HG03103 (cell line): ENCODE data around the gene LIPM.
"Not testable (repeated sequence)": the region's sequence is repeated elsewhere in the genome, so short reads cannot be mapped to it uniquely, and the experiment has no call there.

Source experiments
- ATAC-seq: cut with Tn5 transposase; IDR thresholded peaks from one replicate; pipeline ENCODE4 v1.9.1; 2021; ENCODE audit warnings: low read depth; ENCODE audit not compliant: unreplicated experiment

Gene LIPM

DNA sequence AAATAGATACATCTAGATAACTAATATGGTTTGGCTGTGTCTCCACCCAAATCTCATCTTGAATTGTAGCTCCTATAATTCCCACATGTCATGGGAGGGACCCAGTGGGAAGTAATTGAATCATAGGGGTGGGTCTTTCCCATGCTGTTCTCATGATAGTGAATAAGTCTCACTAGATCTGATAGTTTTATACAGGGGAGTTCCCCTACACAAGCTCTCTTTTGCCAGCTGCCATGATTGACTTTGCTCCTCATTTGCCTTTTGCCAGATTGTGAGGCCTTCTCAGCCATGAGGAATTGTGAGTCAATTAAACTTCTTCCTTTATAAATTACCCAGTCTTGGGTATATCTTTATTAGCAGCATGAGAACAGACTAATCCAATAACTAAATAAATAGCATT is 35.1 kb downstream of the LIPM start:
- ATAC-seq = not testable (repeated sequence)

DNA sequence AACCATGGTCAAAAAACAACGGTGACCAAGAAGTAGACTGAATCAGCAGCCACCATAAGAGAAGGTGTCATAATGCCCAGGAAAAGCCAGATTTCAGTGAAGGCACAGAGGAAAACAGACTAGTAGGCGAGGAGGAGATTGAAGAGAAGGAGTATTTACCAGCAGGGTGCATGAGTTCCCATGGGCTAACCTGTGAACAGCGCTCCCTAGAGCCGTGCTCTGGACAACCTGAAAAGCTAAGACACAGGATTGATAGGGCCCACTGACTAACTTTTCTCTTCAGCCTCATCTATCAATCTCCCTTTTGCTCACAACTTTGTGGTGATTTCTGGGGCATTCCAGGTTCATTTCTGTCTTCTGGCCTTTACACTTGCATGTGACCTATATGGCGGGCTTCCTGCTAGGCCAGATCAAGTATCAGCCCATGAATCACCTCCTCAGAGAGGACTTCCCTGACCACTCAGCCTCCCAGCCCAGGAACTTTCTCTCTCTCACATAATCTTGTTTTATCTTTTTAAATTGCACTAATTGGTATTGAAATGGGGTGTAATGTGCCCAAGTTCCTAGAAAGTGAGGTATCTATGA is 36.3 kb downstream of the LIPM start:
- no peak for ATAC-seq

DNA sequence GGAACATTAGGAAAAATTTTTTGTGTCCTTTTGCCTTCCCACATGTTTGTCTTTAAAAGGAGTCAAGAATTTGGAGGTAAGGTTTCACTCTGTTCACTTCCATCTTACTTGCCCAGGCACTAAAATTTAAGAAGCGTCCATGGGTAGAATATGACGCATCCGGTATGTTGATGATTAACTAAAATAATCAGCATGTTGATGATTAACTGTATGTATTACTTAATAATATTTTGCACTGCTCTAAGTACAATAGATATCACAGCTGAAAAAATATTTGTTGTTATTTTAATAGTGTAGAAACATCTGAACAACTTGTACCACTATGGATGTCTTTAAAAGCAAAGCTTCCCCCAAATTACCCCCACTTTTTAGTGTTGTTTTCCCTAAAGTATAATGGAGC is 37.6 kb downstream of the LIPM start:
- no peak for ATAC-seq

DNA sequence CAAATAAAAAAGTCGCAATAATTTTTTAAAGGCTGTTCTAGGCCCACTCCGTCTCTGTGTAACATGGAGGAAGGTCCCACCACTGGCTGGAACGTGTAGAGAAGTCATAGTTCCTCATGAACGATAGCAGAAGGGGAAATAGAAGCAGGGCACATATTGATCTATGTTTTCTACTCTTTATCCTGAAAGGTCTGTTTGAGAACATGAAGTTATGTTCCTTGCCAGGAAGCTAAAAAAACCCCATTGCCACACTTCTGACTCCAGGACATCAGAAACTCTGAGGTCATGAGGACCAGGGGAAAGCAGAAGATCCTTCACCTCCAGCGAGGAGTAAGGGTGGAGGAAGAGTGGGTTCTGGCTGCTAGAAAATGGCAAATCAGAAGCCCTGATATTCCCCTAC is 38.4 kb downstream of the LIPM start:
- no peak for ATAC-seq

DNA sequence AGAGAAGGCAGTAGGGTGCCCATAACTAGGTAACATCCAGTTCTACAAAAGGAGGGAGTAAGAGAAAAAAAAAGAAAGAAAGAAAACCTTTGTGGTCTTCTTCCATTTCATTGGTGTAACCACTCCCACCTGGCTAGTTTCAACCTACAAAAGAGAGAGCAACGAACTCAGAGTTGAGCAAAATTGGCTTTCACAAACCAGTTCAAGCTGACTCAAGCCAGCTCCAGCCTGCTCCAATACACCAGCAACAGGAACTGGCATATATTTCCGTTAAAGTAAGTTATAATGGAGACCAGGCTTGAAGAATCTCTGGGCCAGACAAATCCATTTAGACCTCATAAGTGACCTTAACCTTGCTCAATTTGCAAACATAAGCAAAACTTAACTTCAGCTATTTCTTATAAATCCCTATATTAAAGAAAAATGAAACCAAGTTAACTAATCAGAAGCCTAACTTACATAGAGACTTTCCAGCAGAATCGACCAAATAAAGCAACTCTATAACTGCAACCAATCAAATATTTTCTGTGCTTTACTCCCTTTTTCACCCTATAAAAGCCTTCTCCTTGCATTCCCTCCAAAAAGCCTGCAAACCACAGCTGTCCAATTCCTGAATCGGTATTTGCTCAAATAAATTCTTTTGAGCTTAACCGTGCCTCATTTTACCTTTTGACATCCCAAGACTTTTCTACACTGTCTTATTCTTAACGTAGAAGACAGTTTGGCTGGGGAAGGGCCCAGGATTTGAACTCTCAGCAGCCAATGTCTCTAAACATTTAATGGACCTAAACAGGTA is 39.0 kb downstream of the LIPM start:
- ATAC-seq = no peak

DNA sequence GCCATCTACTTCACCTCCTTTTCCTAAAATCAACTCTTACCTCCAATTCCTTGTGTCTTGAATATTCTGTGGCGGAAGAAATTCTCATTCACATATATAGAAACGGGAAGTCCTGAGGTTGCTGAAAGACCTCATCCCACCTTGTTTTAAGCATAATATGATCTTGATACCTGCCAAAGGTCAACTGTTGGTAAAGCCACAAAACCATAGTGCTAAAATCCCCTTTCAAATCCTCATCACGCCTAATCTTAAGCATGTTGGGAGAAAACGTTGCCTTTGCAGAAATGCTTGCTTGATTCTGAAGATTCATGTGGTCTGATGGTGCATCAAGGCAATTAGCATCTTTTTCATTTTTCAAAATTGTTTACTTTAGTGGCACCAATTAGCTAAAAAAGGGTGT is 40.6 kb downstream of the LIPM start:
- no peak for ATAC-seq

DNA sequence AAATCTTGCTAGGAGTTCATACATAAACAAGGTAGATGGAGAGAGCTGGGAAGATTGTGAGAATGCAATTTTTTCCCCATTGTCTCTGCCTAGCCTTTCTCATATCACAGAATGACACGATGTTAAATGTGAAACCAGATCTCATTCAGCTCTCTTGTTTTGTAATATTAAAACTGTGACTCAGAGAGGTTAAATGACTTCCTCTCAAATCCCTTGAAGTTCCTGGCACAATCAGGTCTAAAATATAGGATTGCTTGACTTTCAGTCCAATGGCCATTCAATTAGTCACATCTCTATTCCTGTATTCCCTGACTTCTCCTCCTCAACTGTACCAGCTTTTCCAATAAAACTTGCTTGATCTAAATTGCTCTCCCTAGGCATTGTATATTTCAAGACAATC is 46.0 kb downstream of the LIPM start:
- ATAC-seq = no peak

DNA sequence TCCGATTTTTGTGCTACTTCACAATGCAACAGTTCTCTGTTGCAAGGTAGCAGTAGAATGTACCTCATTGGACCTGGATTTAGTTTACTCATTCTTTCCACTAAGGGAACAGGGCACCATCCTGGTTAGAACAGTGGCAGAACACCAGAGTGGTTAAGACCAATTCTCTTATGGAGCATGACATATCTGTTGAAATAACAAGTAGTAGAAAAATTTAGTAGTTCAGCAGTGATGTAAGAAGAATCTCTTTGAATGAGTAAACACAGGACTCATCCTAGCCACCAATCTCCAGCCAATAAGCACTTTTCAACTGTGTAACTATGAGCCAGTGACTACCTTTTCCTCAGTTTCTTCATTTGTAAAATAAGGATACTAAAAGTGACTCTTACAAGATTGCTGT is 46.7 kb downstream of the LIPM start:
- no peak for ATAC-seq

DNA sequence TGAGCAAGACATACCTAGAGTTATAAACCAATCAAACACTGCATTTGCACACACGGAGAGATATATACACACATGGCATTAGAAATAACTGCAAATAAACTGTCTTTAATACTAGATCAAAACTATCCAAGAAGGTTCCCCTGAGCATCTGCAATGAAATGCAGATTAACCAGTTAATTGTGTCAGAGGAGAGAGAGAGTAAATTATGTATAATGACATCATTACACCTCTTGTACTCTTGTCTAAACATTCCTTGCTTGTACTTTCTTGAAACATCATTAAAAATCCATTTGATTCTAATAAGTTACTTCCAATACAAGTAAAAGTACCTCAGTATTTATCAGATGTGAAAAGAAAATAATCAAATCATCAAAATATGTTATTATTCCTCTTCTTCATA is 48.2 kb downstream of the LIPM start:
- no peak for ATAC-seq

DNA sequence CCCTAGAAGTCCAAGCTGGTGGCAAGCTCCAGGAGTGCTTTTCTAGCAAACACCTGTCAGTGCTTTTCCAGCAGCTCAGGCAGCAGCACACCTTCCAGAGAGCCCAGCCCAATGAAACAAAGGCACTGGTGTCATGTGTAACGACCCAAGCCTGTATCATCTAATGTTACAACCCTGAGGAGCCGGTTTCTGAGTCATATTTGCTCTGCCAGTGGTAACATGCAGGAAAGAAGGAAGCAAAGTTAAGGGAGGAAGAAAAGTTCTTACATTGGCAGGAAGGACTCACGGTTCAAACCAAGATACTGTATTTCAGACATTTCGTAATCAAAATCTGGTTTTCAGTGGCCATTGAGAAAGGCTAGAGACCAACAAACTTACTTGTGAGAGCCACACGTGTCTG is 49.2 kb downstream of the LIPM start, which contains the start of gene ANKRD22:
ANKRD22 (minus strand) TSS at position 139 of the 400 bp plus-strand sequence. CDS start 237 bp downstream, outside the sequence.
- ATAC-seq = no peak

DNA sequence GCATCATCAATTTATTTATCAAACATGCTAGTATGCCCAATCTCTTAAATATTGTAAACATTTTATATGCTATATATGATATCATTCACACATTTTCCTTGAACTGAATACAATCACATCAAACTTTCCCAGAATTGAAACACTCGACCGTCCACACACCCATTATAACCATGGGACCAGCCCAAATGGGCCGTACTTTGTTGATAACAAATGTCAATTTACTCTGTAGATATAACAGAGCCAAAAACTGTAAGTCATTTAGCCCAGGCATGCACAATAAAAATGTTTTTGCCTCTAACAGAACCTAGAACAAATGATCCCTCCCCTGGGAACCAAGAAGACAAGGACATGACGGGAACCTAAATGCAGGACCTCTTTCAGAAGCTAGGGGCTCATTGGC is 49.8 kb downstream of the LIPM start:
- ATAC-seq = no peak

DNA sequence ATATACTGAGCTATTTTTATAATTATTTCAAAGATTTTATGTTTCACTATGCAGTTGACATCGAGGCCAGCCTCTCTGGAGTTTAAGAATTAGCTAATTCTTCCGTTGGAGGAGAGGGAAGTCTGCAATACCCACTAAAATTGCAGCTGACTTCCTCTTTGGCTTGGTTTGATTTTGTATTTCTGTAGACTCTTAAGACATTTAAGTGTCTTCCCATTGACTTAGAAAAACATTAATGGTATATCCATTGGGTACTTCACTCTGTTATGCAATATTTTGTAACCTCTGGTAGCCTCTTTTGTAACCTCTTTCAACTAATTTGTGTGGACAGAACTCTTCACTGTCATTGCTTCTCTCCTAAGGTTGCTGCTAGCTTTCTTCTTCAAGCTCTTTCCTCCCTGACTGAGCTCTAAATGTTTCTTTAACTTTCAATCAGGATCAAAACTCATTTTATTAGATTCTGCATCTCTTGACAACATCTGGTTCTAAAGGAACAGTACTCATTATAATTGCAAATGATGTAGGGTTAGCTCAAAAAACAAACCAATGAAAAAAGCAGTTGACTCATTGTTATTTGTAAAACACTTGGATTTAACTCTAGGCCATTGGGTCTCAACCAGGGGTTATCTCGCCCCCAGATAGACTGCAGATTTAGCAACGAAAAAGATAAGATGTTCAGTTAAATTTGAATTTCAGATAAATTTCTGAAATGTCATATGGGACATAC is 50.8 kb downstream of the LIPM start:
- ATAC-seq = no peak

DNA sequence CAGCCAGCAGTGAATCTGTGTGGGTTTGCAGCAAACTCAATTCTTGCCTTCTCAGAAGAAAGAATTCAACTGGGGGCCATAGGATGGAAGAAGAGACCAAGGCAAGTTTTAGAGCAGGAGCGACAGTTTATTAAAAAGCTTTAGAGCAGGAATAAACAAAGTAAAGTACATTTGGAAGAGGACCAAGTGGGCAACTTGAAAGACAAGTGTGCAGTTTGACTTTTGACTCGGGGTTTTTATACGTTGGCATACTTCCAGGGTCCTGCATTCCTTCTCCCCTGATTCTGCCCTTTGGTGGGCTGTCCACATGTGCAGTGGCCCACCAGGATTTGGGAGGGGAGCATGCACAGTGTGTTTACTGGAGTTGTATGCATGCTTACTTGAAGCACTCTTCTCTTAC is 52.2 kb downstream of the LIPM start:
- no peak for ATAC-seq

DNA sequence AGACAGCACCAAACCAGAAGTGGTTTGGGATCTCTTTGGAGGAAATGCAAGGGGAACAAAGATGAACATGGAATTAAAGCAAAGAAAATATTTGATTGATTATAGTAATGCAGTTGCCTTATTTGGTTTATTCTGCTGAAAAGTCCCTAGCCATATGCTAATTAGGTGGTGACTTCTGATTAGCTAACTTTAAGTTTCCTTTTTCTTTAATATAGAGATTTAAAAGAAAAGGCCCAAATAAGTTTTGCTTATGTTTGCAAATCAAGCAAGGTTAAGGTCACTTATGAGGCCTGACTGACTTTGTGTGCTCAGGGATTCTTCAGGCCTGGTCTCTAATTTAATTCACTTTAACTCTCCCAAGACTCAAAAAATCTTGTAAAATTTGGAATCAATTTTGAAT is 55.3 kb downstream of the LIPM start:
- no peak for ATAC-seq

DNA sequence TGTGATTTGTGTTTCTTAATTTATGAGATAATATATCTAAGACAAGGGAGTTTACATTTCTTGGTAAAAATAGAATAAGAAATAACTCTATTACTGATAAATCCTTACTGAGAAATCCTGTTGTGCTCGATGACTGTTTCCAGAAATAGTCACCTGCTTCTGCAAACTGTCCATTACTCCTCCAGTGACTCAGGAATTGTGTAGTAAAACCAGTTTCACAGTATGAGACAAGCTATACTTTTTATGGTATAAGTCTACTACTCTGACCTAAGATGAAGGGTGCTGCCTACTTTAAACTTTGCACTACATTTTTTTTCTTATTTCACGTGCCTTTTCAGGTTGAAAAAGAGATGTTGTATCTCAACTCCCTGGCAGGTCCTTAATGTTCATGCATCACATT is 56.0 kb downstream of the LIPM start:
- no peak for ATAC-seq

DNA sequence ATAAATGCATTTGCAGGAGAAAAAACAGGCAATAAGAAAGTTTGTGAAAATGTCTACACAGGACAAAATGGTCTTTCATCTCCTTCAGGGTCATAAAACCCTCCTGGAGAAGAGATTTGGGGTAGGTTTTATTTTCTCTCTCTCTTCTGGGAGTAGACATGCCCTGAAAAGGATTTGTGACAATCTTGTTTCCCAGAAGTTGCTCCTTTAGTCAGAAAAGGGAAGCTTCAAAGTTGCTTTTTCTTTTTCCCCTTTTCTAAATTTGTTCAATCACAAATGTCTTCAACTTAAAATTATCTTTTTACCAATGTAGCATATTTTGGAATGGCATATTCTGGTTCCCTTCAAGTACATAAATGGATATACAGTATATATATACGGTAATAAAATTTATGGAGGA is 58.5 kb downstream of the LIPM start:
- ATAC-seq = no peak

DNA sequence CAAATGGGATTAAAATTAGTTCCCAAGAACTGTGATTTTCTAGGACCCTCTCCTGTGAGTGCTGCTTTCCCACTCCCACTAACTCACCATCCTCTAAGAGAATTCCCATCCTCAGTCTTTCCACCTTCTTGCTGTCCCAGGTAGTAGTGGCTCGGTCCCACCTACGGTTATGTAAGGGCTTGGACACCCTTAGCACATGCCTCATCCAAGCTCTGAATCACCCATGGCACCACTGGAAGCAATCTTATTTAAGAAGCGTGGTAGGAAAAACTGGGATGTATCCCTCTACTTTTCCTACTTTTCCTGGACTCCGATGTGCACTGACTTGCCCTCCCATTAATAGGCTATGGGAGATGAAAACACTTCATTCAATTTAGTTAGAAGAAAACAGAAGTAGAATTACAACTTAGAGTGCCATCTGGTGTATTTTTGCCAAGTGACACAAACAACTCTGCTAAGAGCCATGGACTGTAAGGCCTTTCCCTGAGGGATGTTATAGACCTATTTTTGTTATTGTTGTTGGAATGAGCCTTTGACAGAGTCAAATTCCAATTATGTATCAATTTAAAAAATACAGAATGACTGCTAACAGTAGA is 62.8 kb downstream of the LIPM start:
- no peak for ATAC-seq

DNA sequence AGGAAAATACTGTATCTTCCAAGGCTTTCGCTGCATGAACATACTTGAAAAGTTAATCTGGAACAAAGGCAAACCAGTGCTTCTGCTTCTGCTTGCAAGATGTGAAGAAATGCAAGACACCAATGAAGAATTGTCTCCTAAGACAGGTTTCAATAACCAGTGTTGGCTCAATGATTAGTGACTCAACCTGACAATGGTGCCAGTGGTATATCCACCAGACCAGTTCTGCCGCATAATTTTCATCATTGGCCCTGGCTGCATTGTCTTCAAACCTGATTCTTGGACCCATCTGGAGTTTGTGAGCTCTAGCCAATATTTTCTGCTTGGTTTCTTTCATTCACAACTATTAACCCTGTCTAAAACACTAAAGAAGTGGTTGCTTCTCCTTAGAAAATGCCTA is 63.9 kb downstream of the LIPM start:
- ATAC-seq = no peak

DNA sequence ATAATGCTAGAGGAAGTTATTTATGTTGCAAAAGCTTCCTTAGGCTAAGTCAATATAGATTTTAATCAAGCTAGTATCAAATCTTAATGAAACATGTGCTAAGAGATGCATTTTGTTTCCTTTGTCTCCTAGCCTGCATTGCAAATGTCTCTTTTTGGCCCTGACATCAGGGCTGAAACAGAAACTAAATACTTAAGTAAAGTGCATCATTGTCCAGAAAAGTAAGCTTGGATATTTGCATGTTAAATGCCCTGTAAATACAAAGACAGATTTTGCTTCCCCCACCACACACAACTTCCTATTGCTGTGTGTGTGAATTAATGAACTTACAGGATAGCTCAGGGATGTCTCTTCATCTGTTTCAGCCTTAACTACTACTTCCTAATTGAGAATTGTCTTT is 67.6 kb downstream of the LIPM start:
- ATAC-seq = no peak
